ENCODE data around the gene FXYD3.
A peak's percentile ranks its signal among the peaks of the same experiment; 100 is the strongest.
"Not testable (repeated sequence)": the region's sequence is repeated elsewhere in the genome, so short reads cannot be mapped to it uniquely, and the experiment has no call there.

Gene FXYD3

DNA sequence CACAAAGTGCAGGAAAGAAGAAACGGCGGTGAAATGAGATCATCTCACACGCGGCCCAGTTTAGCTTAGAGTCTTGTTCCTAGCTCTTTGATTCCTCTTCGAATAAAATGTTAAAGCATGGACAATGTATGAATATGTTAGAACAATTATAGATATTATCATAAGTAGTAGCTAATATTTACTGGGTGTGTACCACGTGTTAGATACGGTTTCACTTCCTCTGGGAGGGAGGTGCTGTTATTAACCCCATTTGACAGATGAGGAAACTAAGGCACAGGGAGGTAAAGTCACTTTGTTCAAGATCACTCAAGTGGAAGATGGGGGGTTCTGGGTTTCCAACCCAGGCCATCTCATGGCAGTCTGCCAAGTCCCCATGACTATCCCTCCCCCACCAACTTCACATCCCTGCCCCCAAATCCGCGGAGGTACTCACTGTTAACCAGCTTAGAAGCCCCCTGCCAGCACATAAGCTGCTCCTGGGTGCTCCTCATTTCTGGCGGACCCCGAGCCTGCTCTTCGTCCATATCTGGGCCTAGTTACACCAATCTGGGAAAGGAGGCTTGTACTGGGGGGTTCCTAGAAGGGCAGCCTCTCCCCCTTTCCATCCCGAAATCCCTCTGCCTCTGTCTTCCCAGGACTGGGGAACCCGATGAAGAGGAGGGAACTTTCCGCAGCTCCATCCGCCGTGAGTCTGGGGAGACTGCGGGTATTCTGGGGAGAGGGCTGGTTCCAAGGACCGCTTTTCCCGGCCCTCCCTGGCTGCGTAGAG, 26.4 kb downstream of the FXYD3 start:
- no peak for DNase-seq (ENCODE audit: low spot score)

DNA sequence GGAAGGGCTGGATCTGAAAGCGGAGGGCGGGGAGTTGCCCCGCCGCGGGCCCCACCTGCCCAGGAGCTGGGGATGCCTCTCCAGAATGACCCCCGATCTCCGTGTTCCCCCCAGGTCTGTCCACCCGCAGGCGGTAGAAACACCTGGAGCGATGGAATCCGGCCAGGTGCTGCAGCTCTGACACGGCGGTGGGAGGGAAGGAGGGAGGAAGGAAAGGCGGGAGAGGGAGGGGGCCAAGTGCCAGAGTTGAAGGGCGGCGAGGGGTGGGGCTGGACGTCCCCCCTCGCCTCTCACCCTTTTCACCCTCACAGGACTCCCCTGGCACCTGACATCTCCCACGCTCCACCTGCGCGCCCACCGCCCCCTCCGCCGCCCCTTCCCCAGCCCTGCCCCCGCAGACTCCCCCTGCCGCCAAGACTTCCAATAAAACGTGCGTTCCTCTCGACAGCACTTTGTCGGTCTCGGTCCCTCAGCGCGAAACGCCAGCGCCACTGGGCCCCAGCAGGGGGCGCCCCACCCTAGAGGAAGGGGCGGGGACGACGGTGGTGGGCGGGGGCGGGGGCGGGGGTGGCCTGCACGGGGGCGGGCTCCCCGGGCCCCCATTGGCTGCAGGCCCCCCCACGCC, 27.1 kb downstream of the FXYD3 start:
- DNase-seq (ENCODE audit: low spot score), result no peak

DNA sequence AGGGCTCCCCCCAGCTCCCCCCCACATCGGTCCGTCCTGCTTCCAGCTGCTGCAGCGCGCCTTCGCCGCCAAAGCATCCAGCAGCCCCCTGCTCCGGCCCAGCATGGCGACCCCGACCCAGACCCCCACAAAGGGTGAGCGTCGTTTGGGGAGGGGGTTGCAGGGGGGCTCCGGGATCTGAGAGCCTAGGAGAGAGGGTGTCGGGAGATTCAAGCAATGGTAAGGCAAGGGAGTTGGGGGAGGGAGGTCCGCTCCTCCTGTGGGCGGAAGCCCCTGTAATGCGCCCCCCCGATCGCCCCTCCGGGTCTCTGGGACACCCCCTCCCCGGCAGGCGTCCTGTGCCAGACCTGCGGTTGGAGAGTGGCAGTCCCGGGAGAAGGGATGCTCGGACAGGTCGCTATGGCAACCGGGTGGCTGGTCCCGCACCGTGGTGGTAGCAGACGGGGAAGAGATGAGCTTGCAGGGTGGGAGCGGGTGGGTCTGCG, 27.6 kb downstream of the FXYD3 start, which contains the start of gene FXYD7:
FXYD7 (plus strand) TSS at position 25 of the 485 bp plus-strand sequence; CDS start at position 104, 79 bp downstream.
- DNase-seq (ENCODE audit: low spot score), result peak; percentile 38

DNA sequence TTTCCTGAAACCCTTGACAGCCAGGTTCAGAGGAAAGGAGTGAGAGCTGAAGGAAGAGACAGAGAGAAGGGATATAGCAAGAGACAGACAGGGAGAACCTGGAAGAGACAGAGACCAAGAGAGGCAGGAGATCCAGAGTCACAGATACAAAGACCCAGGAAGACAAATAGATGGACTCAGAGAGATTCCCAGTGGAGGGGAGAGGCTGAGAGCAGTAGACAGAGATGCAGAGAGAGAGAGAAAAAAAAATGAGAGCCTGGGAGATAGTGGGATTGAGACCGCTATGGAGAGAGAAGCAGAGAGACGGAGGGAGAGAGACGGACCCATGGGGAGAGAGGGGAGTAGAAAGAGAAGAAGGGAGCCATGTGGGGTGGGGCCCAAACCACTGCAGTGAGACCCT, 28.2 kb downstream of the FXYD3 start:
- DNase-seq (ENCODE audit: low spot score), result no peak

DNA sequence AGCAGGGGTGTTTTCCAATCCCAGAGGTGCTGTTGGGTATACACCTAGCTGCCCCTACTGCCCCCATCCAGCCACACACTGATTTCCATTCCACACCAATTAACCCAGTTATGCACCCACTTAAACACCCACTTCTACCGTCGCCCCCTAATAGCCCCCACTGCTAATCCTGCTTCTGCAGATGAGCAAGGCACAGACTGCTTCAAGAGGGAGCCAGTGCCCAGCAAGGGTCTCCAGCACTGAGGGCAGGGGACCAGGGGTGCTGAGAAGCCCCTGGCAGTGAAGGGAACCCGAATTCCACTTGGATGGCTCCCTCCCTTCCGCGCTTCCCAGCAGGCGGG, 28.6 kb downstream of the FXYD3 start:
- DNase-seq (ENCODE audit: low spot score), result no peak

DNA sequence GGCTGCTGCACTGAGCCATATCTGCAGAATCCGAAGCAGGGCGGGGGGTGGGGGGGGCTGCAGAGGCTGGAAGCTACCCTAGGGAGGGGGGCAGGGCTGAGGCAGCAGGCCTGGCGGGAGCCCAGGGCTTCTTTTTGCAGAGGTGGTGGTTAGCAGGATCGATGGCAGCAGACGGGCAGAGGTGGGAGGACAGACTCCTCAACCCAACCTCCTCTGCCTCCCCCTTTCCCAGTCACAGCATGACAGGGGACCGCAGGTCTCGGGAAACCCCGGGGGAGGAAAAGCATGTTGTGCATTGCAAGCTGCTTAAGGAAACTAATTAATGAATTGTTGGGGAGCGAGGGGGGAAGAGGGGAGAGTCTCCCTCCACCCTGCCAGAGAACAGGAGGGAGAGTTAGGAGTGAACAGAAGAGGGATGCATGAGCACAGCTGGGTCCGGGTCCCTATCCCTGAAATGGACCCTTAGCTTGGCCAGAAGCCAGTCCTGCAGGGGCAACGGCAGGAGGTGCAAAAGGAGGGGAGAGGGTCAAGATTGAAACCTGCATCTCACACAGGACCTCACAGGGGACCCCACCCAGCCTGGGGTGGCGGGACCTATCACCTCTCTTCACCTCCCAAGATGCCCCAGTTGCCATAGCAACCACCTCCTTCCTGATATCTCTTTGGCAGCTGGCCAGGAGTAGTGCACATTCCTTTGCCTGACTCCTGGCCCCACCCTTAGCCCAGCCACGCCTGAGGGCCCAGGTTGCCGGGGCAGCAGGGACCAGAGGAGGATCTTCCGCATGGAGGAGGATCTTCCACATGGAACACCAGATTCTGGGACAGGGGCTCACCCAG, 29.2 kb downstream of the FXYD3 start:
- DNase-seq (ENCODE audit: low spot score), result peak; percentile 16

DNA sequence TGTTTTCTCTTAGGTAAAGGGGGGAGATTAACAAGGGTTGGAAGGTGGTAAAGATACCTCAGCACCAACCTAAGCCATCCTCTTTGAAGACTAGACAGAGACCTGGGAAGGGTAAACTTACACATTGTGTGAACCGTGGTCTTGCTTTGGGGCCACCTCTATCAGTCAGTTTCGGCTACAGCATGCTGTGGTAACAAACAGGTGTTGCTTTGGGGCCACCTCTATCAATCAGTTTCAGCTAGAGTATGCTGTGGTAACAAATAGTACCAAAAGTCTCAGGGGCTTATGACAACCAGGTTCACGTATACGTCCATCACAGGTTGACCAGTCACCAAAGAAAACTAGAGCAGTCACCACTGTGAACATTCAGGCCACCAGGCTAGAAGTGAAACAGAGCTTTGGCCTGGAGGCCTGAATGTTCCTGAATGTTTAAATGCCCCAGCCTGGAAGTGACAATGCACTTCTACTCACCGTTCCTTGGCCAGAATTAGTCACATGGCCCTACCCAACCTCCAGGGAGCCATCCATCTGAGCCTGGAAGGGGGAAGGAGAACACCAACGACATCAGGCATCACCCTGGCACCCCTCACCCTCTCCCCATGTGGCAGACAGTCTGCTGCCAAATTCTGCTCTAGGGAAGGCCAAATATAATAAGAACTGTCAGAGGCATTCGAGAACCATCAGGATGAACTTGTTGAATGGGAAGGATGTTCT, 31.3 kb downstream of the FXYD3 start:
- no peak for DNase-seq (ENCODE audit: low spot score)

DNA sequence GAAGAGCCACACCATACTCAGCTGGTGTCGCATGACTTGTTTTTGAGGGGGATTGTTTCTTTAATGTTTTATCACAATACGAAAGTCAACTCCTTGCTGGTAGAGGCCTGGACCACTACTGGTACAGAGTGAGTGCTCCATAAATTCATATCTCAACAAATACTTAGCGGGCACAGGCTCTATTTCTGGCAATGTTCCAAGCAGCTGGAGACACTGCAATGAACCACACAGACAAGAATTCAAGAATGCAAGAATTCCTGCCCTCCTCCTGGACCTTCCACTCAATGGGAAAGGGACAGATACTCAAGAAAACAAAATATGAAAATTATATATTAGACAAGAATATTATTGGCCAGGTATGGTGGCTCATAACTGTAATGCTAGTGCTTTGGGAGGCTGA, 33.8 kb downstream of the FXYD3 start:
- no peak for DNase-seq (ENCODE audit: low spot score)

DNA sequence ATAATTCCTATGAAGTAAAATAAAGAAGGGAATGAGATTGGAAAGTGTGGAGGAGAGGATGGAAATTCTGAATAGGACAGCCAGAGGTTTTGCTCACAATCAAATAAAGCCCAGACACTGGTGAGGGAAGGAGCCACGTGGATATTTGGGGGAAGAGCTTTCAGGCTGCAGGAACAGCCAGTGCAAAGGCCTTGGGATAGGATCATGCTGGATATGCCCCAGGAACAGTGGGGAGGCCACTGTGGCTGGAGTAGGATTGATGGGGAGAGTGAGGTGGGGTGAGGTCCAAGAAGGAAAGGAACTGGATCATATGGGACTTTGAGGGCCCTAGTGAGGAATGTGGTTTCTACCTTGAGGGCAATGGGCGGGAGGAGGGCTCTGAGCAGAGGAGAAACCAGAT, 34.8 kb downstream of the FXYD3 start:
- no peak for DNase-seq (ENCODE audit: low spot score)

DNA sequence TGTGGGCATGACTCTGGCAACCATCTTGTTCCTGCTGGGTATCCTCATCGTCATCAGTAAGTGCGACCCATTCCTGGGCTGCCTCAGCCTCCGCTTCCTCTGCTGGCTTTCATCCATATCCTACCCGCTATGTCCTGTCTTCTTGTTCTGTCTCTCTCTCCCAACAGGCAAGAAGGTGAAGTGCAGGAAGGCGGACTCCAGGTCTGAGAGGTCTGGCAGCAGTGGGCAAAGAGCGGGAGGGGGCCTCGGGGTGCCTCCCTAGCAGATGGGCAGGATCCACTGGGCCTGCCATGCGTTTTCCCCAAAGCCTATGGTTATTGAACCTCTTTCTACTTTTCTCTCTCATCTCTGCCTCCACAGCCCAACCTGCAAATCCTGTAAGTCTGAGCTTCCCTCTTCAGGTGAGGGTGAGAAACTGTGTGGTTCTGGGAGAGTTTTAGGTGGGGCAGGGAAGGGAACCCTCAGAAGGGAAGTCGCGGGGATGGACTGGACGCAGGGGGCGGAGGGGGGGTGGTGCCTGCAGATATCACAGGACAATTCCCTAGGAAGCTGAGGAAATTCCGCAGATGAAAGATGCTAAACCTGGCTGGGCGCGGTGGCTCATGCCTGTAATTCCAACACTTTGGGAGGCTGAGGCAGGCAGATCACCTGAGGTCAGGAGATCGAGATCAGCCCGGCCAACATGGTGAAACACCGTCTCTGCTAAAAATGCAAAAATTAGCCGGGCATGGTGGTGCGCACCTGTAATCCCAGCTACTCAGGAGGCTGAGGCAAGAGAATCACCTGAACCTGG, 35.8 kb downstream of the FXYD3 start:
- no peak for DNase-seq (ENCODE audit: low spot score)

DNA sequence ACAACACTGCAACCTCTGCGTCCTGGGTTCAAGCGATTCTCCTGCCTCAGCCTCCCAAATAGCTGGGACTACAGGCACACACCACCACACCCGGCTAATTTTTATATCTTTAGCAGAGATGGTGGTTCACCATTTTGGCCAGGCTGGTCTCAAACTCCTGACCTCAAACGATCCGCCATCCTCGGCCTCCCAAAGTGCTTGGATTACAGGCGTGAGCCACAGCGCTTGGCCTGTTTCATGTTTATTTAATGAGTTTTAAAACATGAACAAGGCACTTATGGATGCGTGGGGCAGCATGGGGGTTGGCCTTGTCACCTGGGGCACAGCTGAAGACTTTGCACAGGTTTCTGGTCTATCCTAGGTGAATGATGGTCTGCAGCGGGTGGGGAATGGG, 37.5 kb downstream of the FXYD3 start:
- DNase-seq (ENCODE audit: low spot score), result not testable (repeated sequence)

DNA sequence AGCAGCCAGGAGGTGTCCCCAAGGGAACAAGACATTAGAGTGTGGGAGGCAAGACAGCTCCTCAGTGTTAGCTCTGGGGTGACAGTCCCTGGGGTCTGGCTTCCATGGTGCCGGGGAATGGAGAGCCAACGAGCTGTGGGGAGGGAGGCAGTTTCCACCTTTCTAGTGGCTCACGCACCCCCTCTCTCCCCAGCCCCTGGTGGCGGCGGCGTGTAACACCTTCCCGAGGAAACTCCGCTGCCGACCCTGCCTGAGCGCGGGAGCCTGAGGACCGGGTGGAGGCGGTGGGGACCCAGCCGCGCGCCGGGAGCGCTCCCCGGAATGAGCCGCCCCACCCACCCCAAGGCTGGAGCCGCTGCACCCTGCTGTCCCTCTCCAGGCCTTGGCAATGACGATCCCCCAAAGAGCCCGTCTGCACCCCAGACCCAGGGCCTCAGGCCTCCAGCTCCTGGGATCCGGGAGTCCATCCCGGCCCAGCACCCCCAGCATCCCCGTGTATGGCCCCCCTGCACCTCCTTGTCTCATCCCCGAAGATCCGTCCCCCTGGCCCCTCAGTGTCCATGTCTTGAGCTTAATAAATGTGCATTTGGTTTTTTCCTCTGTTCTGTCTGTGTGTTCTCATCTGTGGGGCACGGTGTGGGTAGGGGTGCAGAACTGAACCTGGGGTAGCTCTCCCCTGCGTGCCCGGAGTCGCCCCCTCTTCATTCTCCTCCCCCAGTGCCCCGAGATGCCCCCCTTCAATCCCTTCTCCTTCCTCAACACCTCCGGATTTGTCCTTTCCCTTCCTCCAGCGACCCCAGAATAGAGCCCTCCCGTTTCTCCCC, 38.3 kb downstream of the FXYD3 start:
- DNase-seq (ENCODE audit: low spot score), result no peak

DNA sequence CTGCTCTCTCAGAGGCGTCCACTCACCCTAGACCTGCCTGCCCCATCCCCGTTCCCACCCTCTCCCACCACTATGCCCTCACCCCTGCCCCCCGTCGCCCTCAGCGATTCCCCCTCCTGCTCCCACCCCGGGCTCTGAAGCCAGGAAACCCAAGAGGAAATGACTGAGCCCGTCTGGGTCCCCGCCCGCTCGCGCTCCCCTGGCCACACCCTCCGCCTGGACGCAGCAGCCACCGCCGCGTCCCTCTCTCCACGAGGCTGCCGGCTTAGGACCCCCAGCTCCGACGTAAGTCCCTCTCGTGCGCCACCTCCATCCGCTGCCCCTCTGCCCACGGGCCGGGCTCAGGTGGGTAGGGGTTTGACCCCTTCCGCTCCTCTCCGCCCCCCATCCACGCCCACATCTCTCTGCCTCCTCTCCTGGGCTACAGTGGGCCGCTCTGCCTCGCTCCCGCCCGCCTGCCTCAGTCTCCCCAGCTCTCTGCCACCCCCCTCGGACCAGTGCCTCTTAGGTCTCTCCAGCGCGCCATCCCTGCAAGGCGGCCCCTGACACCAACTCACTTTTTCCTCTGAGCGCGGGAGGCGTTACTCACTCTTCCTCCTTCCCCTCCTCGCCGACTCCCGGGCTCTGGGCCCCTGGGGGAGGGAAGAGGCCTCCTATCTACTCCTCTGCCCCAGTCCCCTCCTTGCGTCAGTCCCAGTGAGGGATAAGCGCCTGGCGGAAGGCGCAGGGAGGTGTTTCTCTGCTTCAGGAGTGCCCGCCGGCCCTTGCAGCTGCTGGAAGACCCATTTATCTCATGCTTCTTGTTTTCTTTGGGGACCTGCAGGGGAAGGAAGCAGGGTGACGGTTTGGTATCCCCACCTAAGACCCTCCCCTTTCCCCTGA, 39.1 kb downstream of the FXYD3 start, which contains the start of gene FXYD5:
FXYD5 (plus strand) TSS at position 211 of the 882 bp plus-strand sequence. CDS start 816 bp downstream, outside the sequence.
- DNase-seq (ENCODE audit: low spot score), result no peak

DNA sequence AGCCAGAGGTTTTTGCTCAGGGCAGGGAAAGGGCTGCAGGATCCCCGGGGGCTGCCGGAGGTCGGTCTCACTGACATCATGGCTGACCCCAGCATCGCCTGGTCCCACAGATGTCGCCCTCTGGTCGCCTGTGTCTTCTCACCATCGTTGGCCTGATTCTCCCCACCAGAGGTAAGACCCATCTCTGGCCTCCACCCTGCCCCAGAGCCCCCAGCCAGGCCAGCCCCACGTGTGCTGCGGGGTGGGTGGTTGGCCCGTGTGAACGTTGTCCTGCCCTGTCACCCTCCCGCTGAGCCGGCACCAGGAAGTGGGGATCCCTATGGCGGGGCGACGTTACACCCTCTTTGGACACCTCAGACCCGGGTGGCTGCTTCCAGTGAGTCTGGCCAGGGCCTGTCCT, 39.8 kb downstream of the FXYD3 start:
- DNase-seq (ENCODE audit: low spot score), result no peak

DNA sequence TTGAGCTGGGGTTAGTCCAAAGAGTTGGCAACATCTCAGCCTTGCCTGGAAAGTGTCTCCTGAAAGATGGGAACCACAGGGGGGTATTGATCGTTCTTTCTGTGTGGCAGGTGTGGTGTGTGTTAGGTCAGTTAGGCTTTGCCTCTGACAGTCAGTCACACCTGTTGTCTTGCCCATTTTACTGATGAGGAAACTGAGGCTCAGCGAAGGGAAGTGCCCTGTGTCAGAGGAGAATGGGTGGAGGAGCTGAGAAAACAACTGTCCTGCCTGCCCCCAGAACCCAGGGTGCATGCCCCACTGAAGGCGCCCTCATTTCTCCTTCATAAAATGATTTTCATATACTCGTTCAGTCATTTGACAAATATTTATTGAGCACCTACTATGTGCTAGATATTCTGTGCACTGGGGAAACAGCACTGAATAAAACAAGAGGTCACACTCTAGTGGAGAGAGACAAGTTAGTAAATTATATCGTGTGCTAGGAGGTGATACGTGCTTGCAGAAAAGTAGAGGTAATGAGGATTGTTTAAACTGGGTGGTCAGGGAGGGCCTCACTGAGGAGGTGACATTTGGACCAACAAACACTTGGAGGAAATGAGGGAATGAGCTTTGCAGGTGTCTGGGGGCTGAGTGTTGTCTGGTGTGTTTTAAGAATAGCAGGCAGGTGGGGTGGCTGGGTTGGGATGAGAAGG, 40.5 kb downstream of the FXYD3 start:
- DNase-seq (ENCODE audit: low spot score), result no peak

DNA sequence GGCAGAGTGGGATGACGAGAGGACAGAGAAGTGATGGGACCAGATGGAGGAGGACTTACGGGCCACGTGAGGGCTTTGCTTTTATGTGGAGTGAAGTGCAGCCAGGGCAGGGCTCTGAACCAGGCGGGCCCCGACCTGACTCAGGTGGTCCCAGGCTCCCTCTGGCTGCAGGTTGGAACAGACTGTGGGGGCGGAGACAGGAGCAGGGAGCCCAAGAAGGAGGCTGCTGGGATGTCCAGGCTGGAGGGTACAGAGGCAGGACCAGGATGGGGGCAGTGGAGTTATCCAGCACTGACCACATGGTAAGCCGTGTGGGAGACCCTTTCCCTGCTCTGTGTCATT, 41.0 kb downstream of the FXYD3 start:
- DNase-seq (ENCODE audit: low spot score), result no peak

DNA sequence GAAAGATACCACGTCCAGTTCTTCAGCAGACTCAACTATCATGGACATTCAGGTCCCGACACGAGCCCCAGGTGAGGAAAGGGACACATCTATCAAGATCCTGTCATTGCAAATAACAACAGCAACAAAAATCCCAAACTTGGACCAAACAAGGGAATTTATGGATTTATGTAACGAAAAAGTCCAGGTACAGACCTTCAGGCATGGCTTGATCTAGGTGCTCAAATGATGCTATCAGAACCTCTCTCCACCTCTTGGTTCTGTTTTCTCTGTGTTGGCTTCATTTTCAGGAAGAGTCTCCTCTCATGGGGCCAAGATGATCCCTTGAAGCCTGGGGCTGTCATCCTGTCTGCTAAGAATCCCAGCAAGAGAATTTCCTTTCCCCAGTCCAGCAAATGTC, 41.8 kb downstream of the FXYD3 start:
- DNase-seq (ENCODE audit: low spot score), result no peak

DNA sequence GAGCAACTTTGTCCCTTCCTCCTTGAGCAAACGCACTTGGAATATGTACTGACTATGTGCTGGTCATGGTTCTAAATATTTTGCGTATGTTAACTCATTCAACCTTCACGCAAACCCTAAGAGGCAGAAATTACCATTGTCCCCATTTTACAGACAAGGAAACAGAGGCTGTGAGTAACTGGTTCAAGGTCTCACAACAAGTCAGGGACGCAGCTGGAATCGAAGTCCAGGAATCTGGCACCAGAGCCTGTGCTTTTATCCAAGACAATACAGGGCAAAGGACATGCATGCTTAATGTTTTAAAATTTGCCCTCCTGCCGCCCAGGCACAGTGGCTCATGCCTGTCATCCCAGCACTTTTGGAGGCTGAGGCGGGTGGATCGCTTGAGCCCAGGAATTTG, 44.0 kb downstream of the FXYD3 start:
- DNase-seq (ENCODE audit: low spot score), result no peak
